GM12892 (cell line): ENCODE results near the gene CST6.

ENCODE experiments used
- POLR2A ChIP-seq: IDR thresholded peaks from 2 replicates; pipeline ENCODE4 v1.6.1; 2011; ENCODE audit warnings: low read depth, low read length, control low read depth
- TAF1 ChIP-seq: IDR thresholded peaks from 2 replicates; pipeline ENCODE4 v1.6.1; 2011; ENCODE audit warnings: low read depth, mild to moderate bottlenecking, control low read depth, low read length, borderline replicate concordance

GRCh38 chr11:66015454-66015881, 3.7 kb downstream of the CST6 start:
- TF ChIP-seq POLR2A = no peak
- TF ChIP-seq TAF1 = no peak
